Heart left ventricle (tissue), 16 donors: ENCODE data around the gene ASCL4. TPM values are rescaled to one million over a fixed set of nuclear protein-coding genes. Genes with fewer than 3 reads are reported as not detected.

Experiments used
- ATAC-seq, 4 donors: fragments of 200-7000 bp; cut with Tn5 transposase; one replicate each; pipeline ENCODE4 v1.9.1; 2020 to 2022; ENCODE audit warnings: moderate library complexity in 4 of 4, mild to moderate bottlenecking in 3 of 4, moderate number of reproducible peaks in 1 of 4
- DNase-seq, 5 donors: peaks; one replicate each; pipeline ENCODE4 v3.0.0-alpha.2; 2020
- H3K27ac ChIP-seq, 12 donors: fragments of 200-600 bp; sonication (generic) in 4 of 12; one replicate each; pipeline versions ENCODE4 v1.5.0 to v1.8.0; 2016 to 2022; ENCODE audit warnings: mild to moderate bottlenecking in 2 of 12
- H3K27me3 ChIP-seq, 9 donors: fragments of 200-600 bp; sonication (generic) in 2 of 9; one replicate each; pipeline versions ENCODE4 v1.5.1 to v1.8.0; 2016 to 2022; ENCODE audit warnings: mild to moderate bottlenecking in 3 of 9
- H3K36me3 ChIP-seq, 9 donors: fragments of 200-600 bp; sonication (generic) in 2 of 9; one replicate each; pipeline versions ENCODE4 v1.5.0 to v1.8.0; 2018 to 2022; ENCODE audit warnings: mild to moderate bottlenecking in 2 of 9
- H3K4me1 ChIP-seq, 12 donors: fragments of 200-600 bp; sonication (generic) in 4 of 12; one replicate each; pipeline versions ENCODE4 v1.5.0 to v1.8.0; 2016 to 2022; ENCODE audit warnings: mild to moderate bottlenecking in 3 of 12
- H3K4me3 ChIP-seq, 12 donors: fragments of 200-600 bp; sonication (generic) in 4 of 12; one replicate each; pipeline versions ENCODE4 v1.5.0 to v1.8.0; 2017 to 2022; ENCODE audit warnings: mild to moderate bottlenecking in 9 of 12, moderate library complexity in 4 of 12
- H3K9me3 ChIP-seq, 12 donors: fragments of 200-600 bp; sonication (generic) in 4 of 12; one replicate each; pipeline versions ENCODE4 v1.5.0 to v1.8.0; 2016 to 2022; ENCODE audit warnings: mild to moderate bottlenecking in 1 of 12
- POLR2A ChIP-seq, 2 donors: fragments of 450-650 bp; IDR thresholded peaks; one replicate each; pipeline ENCODE4 v1.6.1; 2017; ENCODE audit warnings: antibody characterized with exemption in 2 of 2, mild to moderate bottlenecking in 2 of 2, moderate library complexity in 2 of 2
- WGBS, 4 donors: extraction: QIAGEN DNeasy Blood & Tissue Kit in 2 of 4; methylation state at CpG; one replicate each; pipeline versions ENCODE4 v1.1.5 to v1.1.7; 2013 to 2018; 5-methylcytosine and 5-hydroxymethylcytosine counted together
- intact Hi-C, 10 donors: fragments of 100-400 bp; cut with DNase I; formaldehyde crosslinking; loops; one replicate each; pipeline versions ENCODE4 v1.11.1 to v1.14.2; 2022
- polyA plus RNA-seq, 2 donors: library from polyadenylated mRNA; stranded (reverse); fragments of 200-250 nt; gene quantifications; one replicate each; pipeline ENCODE4 v1.2.3, GENCODE V29; 2013
- total RNA-seq, 9 donors: library from RNA; depleted of rRNA in 2 of 9; stranded (reverse); fragments of >200 nt in 2 of 9; fragmentation: NEBNext Ultra II Directional in 3 of 9; extraction: Animal tissue kit (Norgen Biotek cat#: 25700) in 3 of 9; gene quantifications; one replicate each; pipeline versions ENCODE4 v1.1.0 to v1.2.4, GENCODE V29; 2016 to 2023
- TF ChIP-seq, protein P1 (sequence below), 12 donors: fragments of 200-600 bp; sonication (generic) in 4 of 12; IDR thresholded peaks; one replicate each; pipeline versions ENCODE4 v1.5.0 to v1.8.0; 2018 to 2022; ENCODE audit warnings: antibody characterized with exemption in 12 of 12, mild to moderate bottlenecking in 5 of 12
- donor health status: ischemic (EF 13 %, LVEDD 7.1; RV severe dilation, severe dysfunction).
- donor health status: healthy with polysubstance abuse.
- donor health status: DM: no; HTN: yes; CAD: no.
- donor health status: DM: no; HTN: no; CAD: no.
- donor health status: ischemic (EF 25% LVEDD 6.9; RV normal size, moderate dysfunction).
- donor health status: ischemic (EF 25% LVEDD 5.7; RV mildly dilated, moderate dysfunction).
- donor health status: healthy.
- donor health status: DM: yes; HTN: yes; CAD: no.
- donor health status: ischemic (EF 35%, LVEDD 5.7; RV mildly dilated, moderate dysfunction).
- donor health status: nonischemic (EF 11% LVEDD 7.7; RV severe dilation, severe dysfunction).
- donor health status: DM: yes; HTN: yes; CAD: no.
- donor health status: PGD.
- donor health status: ischemic (EF 29% LVEDD 5.4; RV normal size, mild dysfunction).
- donor health status: nonischemic (EF 23%, LVEDD 6.1; RV moderate dilation, normal function).

Gene ASCL4
- total and polyA plus RNA-seq, 11 donors = not detected

DNA sequence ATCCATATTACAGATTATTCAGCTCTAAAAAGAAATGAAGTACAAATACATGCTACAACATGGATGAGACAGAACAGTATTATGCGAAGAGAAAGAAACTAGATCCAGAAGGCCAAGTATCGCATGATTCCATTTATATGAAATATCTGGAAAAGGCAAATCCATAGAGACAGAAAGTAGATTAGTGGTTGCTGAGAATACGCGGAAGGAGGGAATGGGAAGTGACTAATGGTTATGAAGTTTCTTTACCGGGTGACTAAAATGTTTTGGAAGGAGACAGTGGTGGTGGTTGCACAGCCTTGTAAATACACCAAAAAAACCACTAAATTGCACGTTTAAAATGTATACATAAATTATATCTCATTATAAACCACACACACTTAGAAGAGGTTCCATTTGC, 26.0 kb upstream of the ASCL4 start:
- H3K4me1 ChIP-seq = peaks cover 0 to 19% (median 2%) of the 10 kb centered on the region in 12 donors
- no peak for TF ChIP-seq POLR2A (IDR thresholded peaks at IDR 0.05)
- TF ChIP-seq, protein P1, sequence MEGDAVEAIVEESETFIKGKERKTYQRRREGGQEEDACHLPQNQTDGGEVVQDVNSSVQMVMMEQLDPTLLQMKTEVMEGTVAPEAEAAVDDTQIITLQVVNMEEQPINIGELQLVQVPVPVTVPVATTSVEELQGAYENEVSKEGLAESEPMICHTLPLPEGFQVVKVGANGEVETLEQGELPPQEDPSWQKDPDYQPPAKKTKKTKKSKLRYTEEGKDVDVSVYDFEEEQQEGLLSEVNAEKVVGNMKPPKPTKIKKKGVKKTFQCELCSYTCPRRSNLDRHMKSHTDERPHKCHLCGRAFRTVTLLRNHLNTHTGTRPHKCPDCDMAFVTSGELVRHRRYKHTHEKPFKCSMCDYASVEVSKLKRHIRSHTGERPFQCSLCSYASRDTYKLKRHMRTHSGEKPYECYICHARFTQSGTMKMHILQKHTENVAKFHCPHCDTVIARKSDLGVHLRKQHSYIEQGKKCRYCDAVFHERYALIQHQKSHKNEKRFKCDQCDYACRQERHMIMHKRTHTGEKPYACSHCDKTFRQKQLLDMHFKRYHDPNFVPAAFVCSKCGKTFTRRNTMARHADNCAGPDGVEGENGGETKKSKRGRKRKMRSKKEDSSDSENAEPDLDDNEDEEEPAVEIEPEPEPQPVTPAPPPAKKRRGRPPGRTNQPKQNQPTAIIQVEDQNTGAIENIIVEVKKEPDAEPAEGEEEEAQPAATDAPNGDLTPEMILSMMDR (IDR thresholded peaks at IDR 0.05) = no peak
- H3K27me3 ChIP-seq = no peaks in the 10 kb centered on the region
- ATAC-seq (peak in 1 of 4 donors; percentile 86), DNase-seq (no peak)
- WGBS, 4 donors = 74 to 78% (median 74%) methylated on average over 6 of the region's 6 CpGs
- H3K36me3 ChIP-seq = peaks cover 3 to 100% (median 88%) of the 10 kb centered on the region in 9 donors
- no peaks in the 10 kb centered on the region for H3K9me3 ChIP-seq
- intact Hi-C loops = loop anchor here in 2 of 10 donors (5.0 kb wide), 2 partner anchors 46 to 51 kb away; no protein-coding TSS in a partner anchor
- peak overlapping the region in 1 of 12 donors; percentile 46 for H3K27ac ChIP-seq
- H3K4me3 ChIP-seq = peak overlapping the region in 1 of 12 donors; percentile 3

DNA sequence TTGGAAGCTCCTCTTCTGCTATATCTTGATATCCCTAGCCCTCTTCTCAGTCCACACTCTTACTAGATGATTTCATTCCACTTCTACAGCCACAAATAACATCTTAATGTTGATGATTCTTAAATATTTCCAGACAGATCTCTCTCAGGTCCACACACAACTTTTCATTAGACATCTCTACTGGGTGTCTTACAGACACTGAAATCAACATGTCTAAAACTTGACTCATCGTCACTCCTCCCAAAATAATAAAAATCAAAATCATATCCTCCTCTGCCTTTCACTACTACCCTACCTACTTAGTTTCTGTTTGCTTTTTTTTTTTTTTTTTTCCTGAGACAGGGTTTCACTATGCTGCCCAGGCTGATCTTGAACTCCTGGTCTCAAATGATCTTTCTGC, 25.4 kb upstream of the ASCL4 start:
- TF ChIP-seq, protein P1 (IDR thresholded peaks at IDR 0.05) = no peak
- no peak for TF ChIP-seq POLR2A (IDR thresholded peaks at IDR 0.05)
- intact Hi-C loops = loop anchor here in 2 of 10 donors (5.0 kb wide), 2 partner anchors 47 to 52 kb away; no protein-coding TSS in a partner anchor
- H3K27ac ChIP-seq = peak overlapping the region in 1 of 12 donors; percentile 46
- H3K4me1 ChIP-seq = peaks cover 0 to 19% (median 2%) of the 10 kb centered on the region in 12 donors
- 87 to 94% (median 92%) methylated on average over 1 of the region's 1 CpG for WGBS, 4 donors
- H3K27me3 ChIP-seq = no peaks in the 10 kb centered on the region
- H3K36me3 ChIP-seq = peaks cover 3 to 100% (median 88%) of the 10 kb centered on the region in 9 donors
- DNase-seq = no peak
- no peak overlapping the region for H3K4me3 ChIP-seq
- no peaks in the 10 kb centered on the region for H3K9me3 ChIP-seq
- peak in 1 of 4 donors; percentile 76 for ATAC-seq

DNA sequence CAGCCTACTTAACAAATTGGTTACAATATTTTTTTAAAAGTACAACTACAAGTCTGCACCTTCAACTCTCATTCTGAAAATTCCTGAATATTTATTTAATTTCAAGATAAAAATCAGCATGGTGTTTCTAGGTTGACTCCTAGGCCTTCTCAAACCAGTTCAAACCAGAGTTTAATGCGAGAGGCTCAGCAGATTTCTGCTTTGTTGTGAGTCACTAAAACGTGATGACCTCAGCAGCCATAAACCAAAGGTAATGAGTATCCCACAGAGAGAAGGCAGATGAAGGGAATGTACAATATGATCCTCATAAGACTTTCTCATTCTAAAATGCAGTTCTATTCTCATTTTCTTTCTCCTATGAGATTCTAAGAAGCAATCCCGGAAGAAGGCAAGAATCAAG, 15.1 kb upstream of the ASCL4 start:
- peaks cover 0 to 51% (median 36%) of the 10 kb centered on the region in 9 donors for H3K36me3 ChIP-seq
- no peak for ATAC-seq
- H3K4me1 ChIP-seq = peaks cover 5 to 35% (median 28%) of the 10 kb centered on the region in 12 donors
- DNase-seq = no peak
- 50 to 59% (median 54%) methylated on average over 3 of the region's 3 CpGs for WGBS, 4 donors
- intact Hi-C loops = loop anchor here in 3 of 10 donors (5.0 to 10.0 kb wide), 2 partner anchors 65 to 67 kb away; no protein-coding TSS in a partner anchor
- peak overlapping the region in 9 of 12 donors; percentile 79 to 94 (median 88) for H3K4me3 ChIP-seq
- no peaks in the 10 kb centered on the region for H3K27me3 ChIP-seq
- H3K27ac ChIP-seq = peak overlapping the region in 3 of 12 donors; percentile 48 to 87 (median 82)
- H3K9me3 ChIP-seq = no peaks in the 10 kb centered on the region
- no peak for TF ChIP-seq POLR2A (IDR thresholded peaks at IDR 0.05)
- TF ChIP-seq, protein P1 (IDR thresholded peaks at IDR 0.05) = no peak

- ATAC-seq (peak in 1 of 4 donors; percentile 7), DNase-seq (peak; percentile 16 to 69 (median 34))
- TF ChIP-seq, protein P1 (IDR thresholded peaks at IDR 0.05) = no peak
- no peak for TF ChIP-seq POLR2A (IDR thresholded peaks at IDR 0.05)
- no peaks in the 10 kb centered on the region for H3K9me3 ChIP-seq
- peak overlapping the region; percentile 76 to 94 (median 85) for H3K4me3 ChIP-seq
- intact Hi-C loops = loop anchor here in 7 of 10 donors (2.0 to 10.0 kb wide), 8 partner anchors 73 to 754 kb away; partner anchors contain the start of genes PWP1 (in 3 of the 7) and FICD (in 1 of the 7)
- H3K4me1 ChIP-seq = peaks cover 5 to 35% (median 28%) of the 10 kb centered on the region in 12 donors
- no peaks in the 10 kb centered on the region for H3K27me3 ChIP-seq
- H3K36me3 ChIP-seq = peaks cover 0 to 42% (median 27%) of the 10 kb centered on the region in 9 donors
- WGBS, 4 donors = 1 to 7% (median 3%) methylated on average over 8 to 30 of the region's 30 CpGs
- H3K27ac ChIP-seq = peak overlapping the region in 11 of 12 donors; percentile 59 to 87 (median 77)
Observed at GRCh38 chr12:107760207-107760808, 14.2 kb upstream of the ASCL4 start.
